IMR-90 (cell line): ENCODE results near the gene ADH1C. TPM values are rescaled to one million over a fixed set of nuclear protein-coding genes. Genes with fewer than 3 reads are reported as not detected.

Source experiments
- ATAC-seq: fragments of 200-7000 bp; cut with Tn5 transposase; 2 replicates; pipeline ENCODE4 v1.9.1; 2020; ENCODE audit warnings: low read depth, mild to moderate bottlenecking, moderate library complexity
- BruUV-seq: library from RNA; stranded (reverse); fragments of 400-500 nt; replicated peaks from 2 replicates; lab custom pipeline; 2021; lab: Mats Ljungman, UMichigan
- CTCF ChIA-PET: fragments of 300-600 bp; formaldehyde crosslinking; extraction: SDS; loops from one replicate; lab custom pipeline; 2021; ENCODE audit warnings: antibody characterized with exemption; lab: Yijun Ruan, JAX
- POLR2A ChIA-PET: fragments of 300-600 bp; sonication (Branson Sonifier 250); formaldehyde crosslinking; loops from one replicate; lab custom pipeline; 2022; ENCODE audit warnings: antibody characterized with exemption; ENCODE audit not compliant: unreplicated experiment; lab: Charles Lee
- DNase-seq: peaks from one replicate; pipeline ENCODE4 v3.0.0; 2013
- H2AFZ ChIP-seq: replicated peaks from 2 replicates; pipeline ENCODE3; 2013; ENCODE audit warnings: low read length, mild to moderate bottlenecking; ENCODE audit not compliant: poor library complexity
- H2AK5ac ChIP-seq: 2 replicates; pipeline ENCODE4 v1.6.1; 2013; ENCODE audit warnings: low read depth, low read length, inconsistent platforms
- H2AK9ac ChIP-seq: replicated peaks from 2 replicates; pipeline ENCODE3; 2013; ENCODE audit warnings: mild to moderate bottlenecking, low read depth, low read length, moderate library complexity; ENCODE audit not compliant: poor library complexity
- H2BK120ac ChIP-seq: 2 replicates; pipeline ENCODE4 v1.6.1; 2013; ENCODE audit warnings: low read depth, low read length, inconsistent platforms
- H2BK15ac ChIP-seq: 3 replicates; pipeline ENCODE4 v1.6.1; 2013; ENCODE audit warnings: low read depth, low read length, inconsistent platforms
- H2BK20ac ChIP-seq: 2 replicates; pipeline ENCODE4 v1.6.1; 2013; ENCODE audit warnings: low read depth, mild to moderate bottlenecking, inconsistent platforms, low read length, moderate library complexity
- H2BK5ac ChIP-seq: 2 replicates; pipeline ENCODE4 v1.6.1; 2013; ENCODE audit warnings: mild to moderate bottlenecking, low read depth, low read length, inconsistent platforms; ENCODE audit not compliant: poor library complexity, severe bottlenecking
- H3K14ac ChIP-seq: replicated peaks from 2 replicates; pipeline ENCODE4 v1.6.1; 2013; ENCODE audit warnings: low read depth, low read length, inconsistent platforms
- H3K18ac ChIP-seq: 2 replicates; pipeline ENCODE4 v1.6.1; 2013; ENCODE audit warnings: low read depth, low read length, control low read depth
- H3K23ac ChIP-seq: 2 replicates; pipeline ENCODE4 v1.6.1; 2013; ENCODE audit warnings: low read depth, low read length, inconsistent platforms
- H3K27ac ChIP-seq: 2 replicates; pipeline ENCODE4 v1.5.1; 2013; ENCODE audit warnings: mild to moderate bottlenecking, control low read depth, low read length; ENCODE audit not compliant: insufficient read depth
- H3K27me3 ChIP-seq: 2 replicates; pipeline ENCODE4 v1.6.1; 2013; ENCODE audit warnings: low read length; ENCODE audit not compliant: control insufficient read depth, insufficient read depth
- H3K36me3 ChIP-seq: 2 replicates; pipeline ENCODE4 v1.6.1; 2013; ENCODE audit warnings: low read length, mixed read lengths; ENCODE audit not compliant: control insufficient read depth, insufficient read depth
- H3K4ac ChIP-seq: 2 replicates; pipeline ENCODE4 v1.6.1; 2013; ENCODE audit warnings: low read depth, low read length, inconsistent platforms
- H3K4me1 ChIP-seq: 2 replicates; pipeline ENCODE4 v1.6.1; 2013; ENCODE audit warnings: low read length, mixed read lengths; ENCODE audit not compliant: control insufficient read depth, insufficient read depth
- H3K4me2 ChIP-seq: 2 replicates; pipeline ENCODE4 v1.6.1; 2013; ENCODE audit warnings: low read depth, mild to moderate bottlenecking, control low read depth, low read length, moderate library complexity
- H3K4me3 ChIP-seq: 2 replicates; pipeline ENCODE4 v1.5.1; 2013; ENCODE audit warnings: low read depth, mild to moderate bottlenecking, control low read depth, low read length, moderate library complexity; ENCODE audit not compliant: insufficient read depth
- H3K56ac ChIP-seq: 2 replicates; pipeline ENCODE4 v1.6.1; 2013; ENCODE audit warnings: low read length, inconsistent platforms; ENCODE audit not compliant: insufficient read depth; ENCODE audit errors: extremely low read depth
- H3K79me1 ChIP-seq, 2 experiments: 2 replicates each; pipeline ENCODE4 v1.6.1; 2013; ENCODE audit warnings: low read length in 2 of 2, inconsistent platforms in 1 of 2, low read depth in 1 of 2
- H3K9ac ChIP-seq: 2 replicates; pipeline ENCODE4 v1.6.1; 2013; ENCODE audit warnings: low read depth, low read length, control low read depth
- H3K9me1 ChIP-seq: 2 replicates; pipeline ENCODE4 v1.6.1; 2013; ENCODE audit warnings: low read length, inconsistent platforms; ENCODE audit not compliant: insufficient read depth
- H3K9me3 ChIP-seq: 2 replicates; pipeline ENCODE4 v1.6.1; 2013; ENCODE audit warnings: low read length; ENCODE audit not compliant: control insufficient read depth, insufficient read depth
- H4K20me1 ChIP-seq: 2 replicates; pipeline ENCODE4 v1.6.1; 2013; ENCODE audit warnings: low read length, inconsistent platforms; ENCODE audit not compliant: insufficient read depth
- H4K5ac ChIP-seq: 2 replicates; pipeline ENCODE4 v1.6.1; 2013; ENCODE audit warnings: mild to moderate bottlenecking, low read depth, low read length, control low read depth
- H4K8ac ChIP-seq, 2 experiments: 2 replicates each; pipeline ENCODE4 v1.6.1; 2013; ENCODE audit warnings: low read depth in 2 of 2, low read length in 2 of 2, control low read depth in 1 of 2, inconsistent platforms in 1 of 2
- H4K91ac ChIP-seq: 2 replicates; pipeline ENCODE4 v1.6.1; 2013; ENCODE audit warnings: low read depth, low read length, inconsistent platforms; ENCODE audit not compliant: insufficient read depth
- BHLHE40 ChIP-seq: fragments of 150-350 bp; IDR thresholded peaks from 2 replicates; pipeline ENCODE4 v1.6.1; 2016; ENCODE audit warnings: mild to moderate bottlenecking, low read depth, low read length
- CHD1 ChIP-seq: IDR thresholded peaks from 2 replicates; pipeline ENCODE4 v1.6.1; 2012; ENCODE audit warnings: low read depth, low read length, improper control_type of control experiment
- MAFK ChIP-seq: IDR thresholded peaks from 2 replicates; pipeline ENCODE4 v1.6.1; 2012; ENCODE audit warnings: low read depth, low read length, improper control_type of control experiment
- POLR2A ChIP-seq: IDR thresholded peaks from 2 replicates; pipeline ENCODE4 v1.6.1; 2012; ENCODE audit warnings: mild to moderate bottlenecking, low read depth, low read length
- RCOR1 ChIP-seq: IDR thresholded peaks from 2 replicates; pipeline ENCODE4 v1.6.1; 2012; ENCODE audit warnings: mild to moderate bottlenecking, low read length, improper control_type of control experiment; ENCODE audit not compliant: insufficient replicate concordance
- SMC3 ChIP-seq: fragments of 150-350 bp; IDR thresholded peaks from 2 replicates; pipeline ENCODE4 v1.6.1; 2016; ENCODE audit warnings: low read depth, mild to moderate bottlenecking, antibody characterized with exemption, low read length, moderate library complexity
- WGBS, 2 experiments: methylation state at CpG; one replicate each; pipeline versions ENCODE4 v1.1.5 to v1.1.7; 2013; ENCODE audit warnings: missing lambda C conversion rate in 2 of 2; ENCODE audit not compliant: insufficient read length in 1 of 2; ENCODE audit errors: extremely low coverage in 2 of 2; 5-methylcytosine and 5-hydroxymethylcytosine counted together
- dilution Hi-C: fragments of 300-500 bp; cut with HindIII; formaldehyde crosslinking; loops from one replicate; pipeline ENCODE4 v1.14.3; 2018; ENCODE audit warnings: low sequenced_read_pairs; ENCODE audit not compliant: unreplicated experiment
- in situ Hi-C: fragments of 300-500 bp; cut with MboI; formaldehyde crosslinking; loops from 3 replicates; pipeline ENCODE4 v1.14.3; 2019; ENCODE audit warnings: low sequenced_read_pairs, inconsistent platforms, mixed read lengths
- intact Hi-C: fragments of 100-400 bp; cut with micrococcal nuclease; formaldehyde crosslinking; loops from 2 replicates; pipeline ENCODE4 v1.10.0; 2022
- polyA plus RNA-seq, 3 experiments: library from polyadenylated mRNA; depleted of rRNA; stranded (reverse); fragments of >200 nt; gene quantifications; 2 replicates each; pipeline ENCODE4 v1.2.3, GENCODE V29; 2012; ENCODE audit warnings: low replicate concordance in 1 of 3
- total RNA-seq: library from RNA; depleted of rRNA; stranded (reverse); fragments of >200 nt; gene quantifications from 2 replicates; pipeline ENCODE4 v1.2.3, GENCODE V29; 2012
- TF ChIP-seq, protein P1 (sequence below): fragments of 150-350 bp; IDR thresholded peaks from 2 replicates; pipeline ENCODE4 v1.6.1; 2016; ENCODE audit warnings: low read depth, mild to moderate bottlenecking, low read length, moderate library complexity, borderline replicate concordance
- TF ChIP-seq, protein P2 (sequence below): fragments of 150-350 bp; IDR thresholded peaks from 2 replicates; pipeline ENCODE4 v1.6.1; 2017; ENCODE audit warnings: mild to moderate bottlenecking, antibody characterized with exemption, low read length, low read depth

ADH1C gene
- total and polyA plus RNA-seq, 2 of the 4 experiments (the other 2 are of a cell fraction): 0.26 TPM; not detected in 1

DNA sequence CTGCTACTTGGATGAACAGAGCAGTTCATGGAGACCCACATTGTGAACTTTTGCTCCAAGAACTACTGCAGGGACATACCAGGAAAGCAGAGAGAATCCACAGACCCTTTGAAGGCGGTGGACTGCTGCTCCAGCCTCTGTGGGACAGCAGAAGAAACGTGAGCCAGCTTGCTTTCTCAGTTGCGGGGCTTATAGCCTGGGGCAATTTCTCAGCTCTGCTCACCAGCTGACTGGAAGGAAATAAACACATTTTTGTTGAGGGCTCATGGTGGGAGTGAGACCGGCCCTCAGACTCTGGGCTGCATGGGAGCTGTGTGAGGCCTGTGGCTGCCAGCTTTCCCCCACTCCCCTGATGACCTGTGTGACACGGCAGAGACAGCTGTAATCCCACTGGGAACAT lies 59.2 kb downstream of the ADH1C start:
- H2BK15ac ChIP-seq: no peak overlapping the region; the same call in 2 of the 3 replicates
- dilution Hi-C loops: no loop called here
- H3K36me3 ChIP-seq: no peaks in the 10 kb centered on the region
- H3K9ac ChIP-seq: no peak overlapping the region
- in situ Hi-C loops: no loop called here
- no peak overlapping the region for H2BK120ac ChIP-seq
- no peak overlapping the region for H3K27ac ChIP-seq
- no peak overlapping the region for H3K4ac ChIP-seq
- CTCF ChIA-PET: no interaction called here
- no peak overlapping the region for H4K5ac ChIP-seq
- no TSS peak for BruUV-seq
- ATAC-seq (no peak), DNase-seq (no peak)
- peak overlapping the region; percentile 35; the same call in 1 of the 2 replicates for H2AK5ac ChIP-seq
- H3K4me3 ChIP-seq: no peak overlapping the region
- no peaks in the 10 kb centered on the region for H3K9me1 ChIP-seq
- peaks cover 2% of the 10 kb centered on the region; the same call in 1 of the 2 replicates for H3K9me3 ChIP-seq
- no peak overlapping the region for H3K23ac ChIP-seq
- H3K27me3 ChIP-seq: no peaks in the 10 kb centered on the region
- H3K4me2 ChIP-seq: no peak overlapping the region
- H2BK20ac ChIP-seq: no peak overlapping the region
- H3K14ac ChIP-seq: no peak overlapping the region
- H4K91ac ChIP-seq: no peak overlapping the region
- no peak overlapping the region for H2AFZ ChIP-seq
- H2AK9ac ChIP-seq: no peak overlapping the region
- no peak overlapping the region; the same call in 1 of the 2 replicates for H3K18ac ChIP-seq
- intact Hi-C loops: no loop called here
- H3K56ac ChIP-seq: no peak overlapping the region
- WGBS, 2 experiments: 81% methylated on average over 3 of the region's 5 CpGs; no CpG with 5 or more reads in 1 of the 2 experiments
- POLR2A ChIA-PET: no interaction called here
- H4K8ac ChIP-seq: no peak overlapping the region
- TF ChIP-seq CHD1: no peak
- TF ChIP-seq POLR2A: no peak
- TF ChIP-seq, protein P1, sequence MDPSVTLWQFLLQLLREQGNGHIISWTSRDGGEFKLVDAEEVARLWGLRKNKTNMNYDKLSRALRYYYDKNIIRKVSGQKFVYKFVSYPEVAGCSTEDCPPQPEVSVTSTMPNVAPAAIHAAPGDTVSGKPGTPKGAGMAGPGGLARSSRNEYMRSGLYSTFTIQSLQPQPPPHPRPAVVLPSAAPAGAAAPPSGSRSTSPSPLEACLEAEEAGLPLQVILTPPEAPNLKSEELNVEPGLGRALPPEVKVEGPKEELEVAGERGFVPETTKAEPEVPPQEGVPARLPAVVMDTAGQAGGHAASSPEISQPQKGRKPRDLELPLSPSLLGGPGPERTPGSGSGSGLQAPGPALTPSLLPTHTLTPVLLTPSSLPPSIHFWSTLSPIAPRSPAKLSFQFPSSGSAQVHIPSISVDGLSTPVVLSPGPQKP: no peak
- TF ChIP-seq BHLHE40: no peak
- TF ChIP-seq SMC3: no peak
- TF ChIP-seq RCOR1: no peak
- TF ChIP-seq, protein P2, sequence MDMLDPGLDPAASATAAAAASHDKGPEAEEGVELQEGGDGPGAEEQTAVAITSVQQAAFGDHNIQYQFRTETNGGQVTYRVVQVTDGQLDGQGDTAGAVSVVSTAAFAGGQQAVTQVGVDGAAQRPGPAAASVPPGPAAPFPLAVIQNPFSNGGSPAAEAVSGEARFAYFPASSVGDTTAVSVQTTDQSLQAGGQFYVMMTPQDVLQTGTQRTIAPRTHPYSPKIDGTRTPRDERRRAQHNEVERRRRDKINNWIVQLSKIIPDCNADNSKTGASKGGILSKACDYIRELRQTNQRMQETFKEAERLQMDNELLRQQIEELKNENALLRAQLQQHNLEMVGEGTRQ: no peak
- TF ChIP-seq MAFK: no peak
- no peaks in the 10 kb centered on the region for H3K4me1 ChIP-seq
- H4K20me1 ChIP-seq: no peaks in the 10 kb centered on the region
- no peaks in the 10 kb centered on the region for H3K79me1 ChIP-seq
- no peak overlapping the region for H2BK5ac ChIP-seq
